Ectodermal cell (in vitro differentiated cells): ENCODE results near the gene DVL3.

ENCODE experiments used
- H3K27ac ChIP-seq: 2 replicates; pipeline ENCODE4 v1.7.0; 2013; ENCODE audit warnings: mild to moderate bottlenecking, low read depth, low read length; ENCODE audit not compliant: insufficient read depth, poor library complexity, severe bottlenecking
- H3K27me3 ChIP-seq: 2 replicates; pipeline ENCODE4 v1.7.0; 2013; ENCODE audit warnings: mild to moderate bottlenecking, low read length; ENCODE audit not compliant: insufficient read depth, control insufficient read depth, poor library complexity, severe bottlenecking
- H3K36me3 ChIP-seq: one replicate; pipeline ENCODE4 v1.7.0; 2013; ENCODE audit warnings: low read length; ENCODE audit not compliant: control insufficient read depth, insufficient read depth
- H3K4me1 ChIP-seq: one replicate; pipeline ENCODE4 v1.7.0; 2013; ENCODE audit warnings: low read length; ENCODE audit not compliant: control insufficient read depth, insufficient read depth
- H3K4me3 ChIP-seq: 2 replicates; pipeline ENCODE4 v1.7.0; 2013; ENCODE audit warnings: low read depth, low read length, control low read depth; ENCODE audit not compliant: insufficient read depth
- H3K9me3 ChIP-seq: 2 replicates; pipeline ENCODE4 v1.7.0; 2013; ENCODE audit warnings: mild to moderate bottlenecking, low read length, moderate library complexity; ENCODE audit not compliant: control insufficient read depth
- WGBS, 2 experiments: methylation state at CpG; one replicate each; pipeline ENCODE4 v1.1.7; 2013; ENCODE audit warnings: missing lambda C conversion rate in 2 of 2; 5-methylcytosine and 5-hydroxymethylcytosine counted together

The DVL3 gene

GRCh38 chr3:184175981-184176376, 20.8 kb downstream of the DVL3 start:
- no peaks in the 10 kb centered on the region for H3K9me3 ChIP-seq
- H3K4me1 ChIP-seq, result peaks cover 20% of the 10 kb centered on the region
- H3K36me3 ChIP-seq, result peaks cover 39% of the 10 kb centered on the region
- peak overlapping the region; percentile 98 for H3K4me3 ChIP-seq
- no peaks in the 10 kb centered on the region for H3K27me3 ChIP-seq
- 5 to 16% methylated on average over 2 to 3 of the region's 3 CpGs for WGBS, 2 experiments
- peak overlapping the region; percentile 93 for H3K27ac ChIP-seq

- H3K4me1 ChIP-seq, result peaks cover 20% of the 10 kb centered on the region
- H3K4me3 ChIP-seq, result peak overlapping the region; percentile 98
Observed at GRCh38 chr3:184176377-184177330, 21.5 kb downstream of the DVL3 start.

GRCh38 chr3:184177331-184177731, 22.2 kb downstream of the DVL3 start:
- WGBS, 2 experiments, result 26 to 32% methylated on average over 4 of the region's 4 CpGs
- H3K36me3 ChIP-seq, result peaks cover 44% of the 10 kb centered on the region
- H3K9me3 ChIP-seq, result no peaks in the 10 kb centered on the region
- H3K27me3 ChIP-seq, result no peaks in the 10 kb centered on the region
- H3K27ac ChIP-seq, result peak overlapping the region; percentile 93
- peaks cover 20% of the 10 kb centered on the region for H3K4me1 ChIP-seq
- peak overlapping the region; percentile 98 for H3K4me3 ChIP-seq

More at GRCh38 chr3:184176377-184177330, 21.5 kb downstream of the DVL3 start:
- Histone ChIP-seq H3K27me3 (no peaks in the 10 kb centered on the region), H3K27ac (peak overlapping the region; percentile 93), H3K9me3 (no peaks in the 10 kb centered on the region), H3K36me3 (peaks cover 40% of the 10 kb centered on the region)
- 15 to 16% methylated on average over 19 of the region's 19 CpGs for WGBS, 2 experiments

- peak overlapping the region; percentile 14 for H3K4me3 ChIP-seq
- peak overlapping the region; percentile 93 for H3K27ac ChIP-seq
- 93 to 94% methylated on average over 14 of the region's 14 CpGs for WGBS, 2 experiments
- H3K27me3 ChIP-seq, result no peaks in the 10 kb centered on the region
- no peaks in the 10 kb centered on the region for H3K9me3 ChIP-seq
- peaks cover 49% of the 10 kb centered on the region for H3K36me3 ChIP-seq
- peaks cover 20% of the 10 kb centered on the region for H3K4me1 ChIP-seq
Observed at GRCh38 chr3:184177767-184178306, 22.7 kb downstream of the DVL3 start.

- no peaks in the 10 kb centered on the region for H3K9me3 ChIP-seq
- H3K4me1 ChIP-seq, result peaks cover 20% of the 10 kb centered on the region
- H3K36me3 ChIP-seq, result peaks cover 57% of the 10 kb centered on the region
- no peak overlapping the region for H3K4me3 ChIP-seq
- H3K27me3 ChIP-seq, result no peaks in the 10 kb centered on the region
- H3K27ac ChIP-seq, result no peak overlapping the region
- WGBS, 2 experiments, result 97% methylated on average over 13 of the region's 13 CpGs
Observed at GRCh38 chr3:184178521-184179138, 23.5 kb downstream of the DVL3 start.

GRCh38 chr3:184180165-184180564, 25.0 kb downstream of the DVL3 start:
- peaks cover 24% of the 10 kb centered on the region for H3K4me1 ChIP-seq
- no peak overlapping the region for H3K27ac ChIP-seq
- no peaks in the 10 kb centered on the region for H3K27me3 ChIP-seq
- 96 to 97% methylated on average over 6 of the region's 6 CpGs for WGBS, 2 experiments
- no peaks in the 10 kb centered on the region for H3K9me3 ChIP-seq
- peaks cover 69% of the 10 kb centered on the region for H3K36me3 ChIP-seq
- no peak overlapping the region for H3K4me3 ChIP-seq

GRCh38 chr3:184181596-184181995, 26.4 kb downstream of the DVL3 start:
- Histone ChIP-seq H3K27me3 (no peaks in the 10 kb centered on the region), H3K4me3 (no peak overlapping the region), H3K27ac (no peak overlapping the region), H3K36me3 (peaks cover 69% of the 10 kb centered on the region), H3K4me1 (peaks cover 20% of the 10 kb centered on the region), H3K9me3 (no peaks in the 10 kb centered on the region)
- 96 to 97% methylated on average over 9 of the region's 9 CpGs for WGBS, 2 experiments

GRCh38 chr3:184183679-184184078, 28.5 kb downstream of the DVL3 start:
- H3K9me3 ChIP-seq, result no peaks in the 10 kb centered on the region
- peaks cover 68% of the 10 kb centered on the region for H3K36me3 ChIP-seq
- no peak overlapping the region for H3K4me3 ChIP-seq
- H3K27me3 ChIP-seq, result no peaks in the 10 kb centered on the region
- WGBS, 2 experiments, result 90 to 93% methylated on average over 5 of the region's 5 CpGs
- no peak overlapping the region for H3K27ac ChIP-seq
- peaks cover 12% of the 10 kb centered on the region for H3K4me1 ChIP-seq

- 94% methylated on average over 16 to 18 of the region's 18 CpGs for WGBS, 2 experiments
- H3K27ac ChIP-seq, result peak overlapping the region; percentile 97
- peak overlapping the region; percentile 45 for H3K4me3 ChIP-seq
- no peaks in the 10 kb centered on the region for H3K27me3 ChIP-seq
- H3K9me3 ChIP-seq, result no peaks in the 10 kb centered on the region
- peaks cover 68% of the 10 kb centered on the region for H3K36me3 ChIP-seq
- H3K4me1 ChIP-seq, result peaks cover 12% of the 10 kb centered on the region
Observed at GRCh38 chr3:184184546-184185230, 29.5 kb downstream of the DVL3 start.
